ENCODE measurements around the gene SIL1. TPM values are rescaled to one million over a fixed set of nuclear protein-coding genes. Genes with fewer than 3 reads are reported as not detected.
A peak's percentile ranks its signal among the peaks of the same experiment; 100 is the strongest.

SIL1 gene
- total RNA-seq, 1 donor from 2014 or later, result 41.6 TPM

GRCh38 chr5:139186261-139186660 is 11.9 kb downstream of the SIL1 start:
- Histone ChIP-seq H3K9ac (ENCODE audit: low read length) (no peak overlapping the region), H3K27ac (ENCODE audit: low read depth, low read length) (no peak overlapping the region), H3K79me2 (ENCODE audit: insufficient read depth, low read length) (peaks cover 33% of the 10 kb centered on the region), H3K4me2 (ENCODE audit: low read length) (no peak overlapping the region), H3K36me3 (ENCODE audit: insufficient read depth, low read length) (no peaks in the 10 kb centered on the region), H3K9me3 (ENCODE audit: insufficient read depth, low read depth, low read length) (no peaks in the 10 kb centered on the region), H3K27me3 (ENCODE audit: insufficient read depth, low read length) (no peaks in the 10 kb centered on the region), H3K4me1 (ENCODE audit: insufficient read depth, low read length) (peaks cover 6% of the 10 kb centered on the region), H2AFZ (ENCODE audit: low read depth, low read length) (no peak overlapping the region), H4K20me1 (ENCODE audit: insufficient read depth, low read length) (peaks cover 46% of the 10 kb centered on the region), H3K4me3 (ENCODE audit: insufficient read depth, low read depth, low read length) (no peak overlapping the region)
- Mint-ChIP-seq H3K36me3 (ENCODE audit: low read depth, unreplicated experiment) (peaks cover 15% of the 10 kb centered on the region), H3K4me3 (ENCODE audit: unreplicated experiment) (peak overlapping the region; percentile 20), H3K9me3 (ENCODE audit: unreplicated experiment) (no peaks in the 10 kb centered on the region), H3K27ac (ENCODE audit: unreplicated experiment) (no peak overlapping the region), H3K4me1 (ENCODE audit: low read depth, unreplicated experiment) (peaks cover 31% of the 10 kb centered on the region), H3K27me3 (ENCODE audit: low read depth, unreplicated experiment) (no peaks in the 10 kb centered on the region)
- FAIRE-seq (no peak), DNase-seq (ENCODE audit: low read depth) (no peak)
- TF ChIP-seq CTCF (IDR thresholded peaks at IDR 0.05; ENCODE audit: insufficient read depth, low read depth, low read length) (no peak), EZH2 (IDR thresholded peaks at IDR 0.05; ENCODE audit: insufficient read depth, low read length) (no peak)

- Histone ChIP-seq H3K27ac (ENCODE audit: low read depth, low read length) (no peak overlapping the region), H3K4me3 (ENCODE audit: insufficient read depth, low read depth, low read length) (no peak overlapping the region), H4K20me1 (ENCODE audit: insufficient read depth, low read length) (peaks cover 53% of the 10 kb centered on the region), H3K4me1 (ENCODE audit: insufficient read depth, low read length) (peaks cover 6% of the 10 kb centered on the region), H3K4me2 (ENCODE audit: low read length) (no peak overlapping the region), H3K9me3 (ENCODE audit: insufficient read depth, low read depth, low read length) (no peaks in the 10 kb centered on the region), H3K79me2 (ENCODE audit: insufficient read depth, low read length) (peaks cover 36% of the 10 kb centered on the region), H3K27me3 (ENCODE audit: insufficient read depth, low read length) (no peaks in the 10 kb centered on the region), H3K9ac (ENCODE audit: low read length) (no peak overlapping the region), H3K36me3 (ENCODE audit: insufficient read depth, low read length) (no peaks in the 10 kb centered on the region), H2AFZ (ENCODE audit: low read depth, low read length) (no peak overlapping the region)
- Mint-ChIP-seq H3K36me3 (ENCODE audit: low read depth, unreplicated experiment) (peaks cover 15% of the 10 kb centered on the region), H3K9me3 (ENCODE audit: unreplicated experiment) (no peaks in the 10 kb centered on the region), H3K4me3 (ENCODE audit: unreplicated experiment) (no peak overlapping the region), H3K27me3 (ENCODE audit: low read depth, unreplicated experiment) (no peaks in the 10 kb centered on the region), H3K4me1 (ENCODE audit: low read depth, unreplicated experiment) (peaks cover 34% of the 10 kb centered on the region), H3K27ac (ENCODE audit: unreplicated experiment) (no peak overlapping the region)
- FAIRE-seq (no peak), DNase-seq (ENCODE audit: low read depth) (no peak)
- no peak for TF ChIP-seq CTCF (IDR thresholded peaks at IDR 0.05; ENCODE audit: insufficient read depth, low read depth, low read length)
- TF ChIP-seq EZH2 (IDR thresholded peaks at IDR 0.05; ENCODE audit: insufficient read depth, low read length), result no peak
These were observed 12.6 kb downstream of the SIL1 start for GRCh38 chr5:139185589-139185988.

GRCh38 chr5:139183502-139183901 is 14.7 kb downstream of the SIL1 start:
- Histone ChIP-seq H3K79me2 (ENCODE audit: insufficient read depth, low read length) (peaks cover 41% of the 10 kb centered on the region), H3K4me1 (ENCODE audit: insufficient read depth, low read length) (peaks cover 11% of the 10 kb centered on the region), H3K9ac (ENCODE audit: low read length) (no peak overlapping the region), H3K4me2 (ENCODE audit: low read length) (no peak overlapping the region), H3K36me3 (ENCODE audit: insufficient read depth, low read length) (no peaks in the 10 kb centered on the region), H3K27ac (ENCODE audit: low read depth, low read length) (no peak overlapping the region), H3K9me3 (ENCODE audit: insufficient read depth, low read depth, low read length) (no peaks in the 10 kb centered on the region), H3K27me3 (ENCODE audit: insufficient read depth, low read length) (no peaks in the 10 kb centered on the region), H4K20me1 (ENCODE audit: insufficient read depth, low read length) (peaks cover 68% of the 10 kb centered on the region), H2AFZ (ENCODE audit: low read depth, low read length) (no peak overlapping the region), H3K4me3 (ENCODE audit: insufficient read depth, low read depth, low read length) (no peak overlapping the region)
- H3K27me3 Mint-ChIP-seq (ENCODE audit: low read depth, unreplicated experiment), result no peaks in the 10 kb centered on the region
- peaks cover 10% of the 10 kb centered on the region for H3K36me3 Mint-ChIP-seq (ENCODE audit: low read depth, unreplicated experiment)
- no peak overlapping the region for H3K27ac Mint-ChIP-seq (ENCODE audit: unreplicated experiment)
- no peaks in the 10 kb centered on the region for H3K9me3 Mint-ChIP-seq (ENCODE audit: unreplicated experiment)
- H3K4me1 Mint-ChIP-seq (ENCODE audit: low read depth, unreplicated experiment), result peaks cover 36% of the 10 kb centered on the region
- TF ChIP-seq CTCF (IDR thresholded peaks at IDR 0.05; ENCODE audit: insufficient read depth, low read depth, low read length) (no peak), EZH2 (IDR thresholded peaks at IDR 0.05; ENCODE audit: insufficient read depth, low read length) (no peak)
- FAIRE-seq (no peak), DNase-seq (ENCODE audit: low read depth) (no peak)
- H3K4me3 Mint-ChIP-seq (ENCODE audit: unreplicated experiment), result no peak overlapping the region
